ENCODE results near the gene TMEM271.

DNA sequence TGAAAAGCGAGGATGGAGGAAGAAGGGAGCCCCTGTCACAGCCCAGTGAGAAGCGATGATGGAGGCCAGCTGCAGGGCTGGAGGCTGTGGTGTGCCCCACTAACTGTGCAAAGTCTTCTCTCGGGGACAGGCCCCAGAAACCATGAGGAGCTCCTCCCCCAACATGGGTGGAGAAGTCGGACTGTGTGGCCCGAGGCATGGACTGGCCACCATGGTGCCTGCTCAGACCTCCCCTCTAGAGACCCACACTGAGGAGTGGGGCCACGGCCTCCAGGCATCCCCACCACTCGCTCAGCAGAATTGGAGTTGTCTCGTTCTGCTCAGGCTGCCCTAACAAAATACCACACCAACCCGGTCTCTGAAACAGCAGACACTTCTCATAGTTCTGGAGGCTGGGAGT lies 37.0 kb upstream of the TMEM271 start:
- TF ChIP-seq CTCF (IDR thresholded peaks at IDR 0.05; ENCODE audit: low read depth, low read length) (no peak), POLR2A (IDR thresholded peaks at IDR 0.05; ENCODE audit: extremely low read depth, insufficient read length) (no peak), MYC (IDR thresholded peaks at IDR 0.05; ENCODE audit: low read depth, low read length) (no peak)
- TF ChIP-seq, protein P1, sequence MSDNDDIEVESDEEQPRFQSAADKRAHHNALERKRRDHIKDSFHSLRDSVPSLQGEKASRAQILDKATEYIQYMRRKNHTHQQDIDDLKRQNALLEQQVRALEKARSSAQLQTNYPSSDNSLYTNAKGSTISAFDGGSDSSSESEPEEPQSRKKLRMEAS (IDR thresholded peaks at IDR 0.05; ENCODE audit: low read depth, low read length) = no peak

Measured in NB4 (cell line).